H54 (cell line): ENCODE measurements around the gene SGMS1.

Source experiments
- DNase-seq: peaks from one replicate; pipeline ENCODE4 v3.0.0; 2011; ENCODE audit warnings: low spot score, mixed read lengths; ENCODE audit not compliant: insufficient read length
- FAIRE-seq: peaks from 3 replicates; lab custom pipeline; 2011; peaks lifted over from hg19 to GRCh38; lab: Jason Lieb, UNC
- POLR2A ChIP-seq: IDR thresholded peaks from 2 replicates; pipeline ENCODE4 v1.6.1; 2011; ENCODE audit warnings: low read depth, mild to moderate bottlenecking, low read length

SGMS1 gene

GRCh38 chr10:50351483-50352146, 272.1 kb downstream of the SGMS1 start:
- FAIRE-seq (no peak), DNase-seq (no peak)
- no peak for TF ChIP-seq POLR2A

DNA sequence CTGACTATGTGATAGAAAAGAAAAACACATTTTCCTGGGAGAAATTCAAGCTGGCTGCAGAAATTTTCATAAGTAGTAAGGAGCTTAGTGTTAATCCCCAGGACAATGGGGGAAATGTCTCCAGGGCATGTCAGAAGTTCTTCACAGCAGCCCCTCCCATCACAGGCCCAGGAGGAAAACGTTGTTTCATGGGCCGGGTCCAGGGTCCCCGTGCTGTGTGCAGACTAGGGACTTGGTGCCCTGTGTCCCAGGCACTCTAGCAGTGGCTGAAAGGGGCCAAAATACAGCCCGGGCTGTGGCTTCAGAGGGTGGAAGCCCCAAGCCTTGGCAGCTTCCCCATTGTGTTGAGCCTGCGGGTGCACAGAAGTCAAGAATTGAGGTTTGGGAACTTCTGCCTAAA, 273.4 kb downstream of the SGMS1 start:
- FAIRE-seq = no peak
- DNase-seq = no peak
- TF ChIP-seq POLR2A = no peak

DNA sequence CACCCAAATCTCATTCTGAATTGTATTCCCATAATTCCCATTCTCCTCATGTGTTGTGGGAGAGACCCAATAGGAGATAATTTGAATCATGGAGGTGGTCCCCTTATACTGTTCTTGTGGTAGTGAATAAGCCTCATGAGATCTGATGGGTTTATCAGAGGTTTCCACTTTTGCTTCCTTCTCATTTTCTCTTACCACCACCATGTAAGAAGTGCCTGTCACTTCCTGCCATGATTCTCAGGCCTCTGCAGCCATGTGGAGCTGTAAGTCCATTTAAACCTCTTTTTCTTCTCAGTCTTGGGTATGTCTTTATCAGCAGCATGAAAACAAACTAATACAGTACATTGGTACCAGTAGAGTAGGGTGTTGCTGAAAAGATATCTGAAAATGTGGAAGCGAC, 274.2 kb downstream of the SGMS1 start:
- no peak for TF ChIP-seq POLR2A
- no peak for DNase-seq
- no peak for FAIRE-seq

- FAIRE-seq (no peak), DNase-seq (no peak)
- TF ChIP-seq POLR2A = no peak
These were observed 276.4 kb downstream of the SGMS1 start for GRCh38 chr10:50347394-50347802.

- TF ChIP-seq POLR2A = no peak
- FAIRE-seq = no peak
- no peak for DNase-seq
These were observed 276.8 kb downstream of the SGMS1 start for GRCh38 chr10:50346942-50347341.

GRCh38 chr10:50345545-50345944, 278.2 kb downstream of the SGMS1 start:
- no peak for TF ChIP-seq POLR2A
- DNase-seq (no peak), FAIRE-seq (no peak)

DNA sequence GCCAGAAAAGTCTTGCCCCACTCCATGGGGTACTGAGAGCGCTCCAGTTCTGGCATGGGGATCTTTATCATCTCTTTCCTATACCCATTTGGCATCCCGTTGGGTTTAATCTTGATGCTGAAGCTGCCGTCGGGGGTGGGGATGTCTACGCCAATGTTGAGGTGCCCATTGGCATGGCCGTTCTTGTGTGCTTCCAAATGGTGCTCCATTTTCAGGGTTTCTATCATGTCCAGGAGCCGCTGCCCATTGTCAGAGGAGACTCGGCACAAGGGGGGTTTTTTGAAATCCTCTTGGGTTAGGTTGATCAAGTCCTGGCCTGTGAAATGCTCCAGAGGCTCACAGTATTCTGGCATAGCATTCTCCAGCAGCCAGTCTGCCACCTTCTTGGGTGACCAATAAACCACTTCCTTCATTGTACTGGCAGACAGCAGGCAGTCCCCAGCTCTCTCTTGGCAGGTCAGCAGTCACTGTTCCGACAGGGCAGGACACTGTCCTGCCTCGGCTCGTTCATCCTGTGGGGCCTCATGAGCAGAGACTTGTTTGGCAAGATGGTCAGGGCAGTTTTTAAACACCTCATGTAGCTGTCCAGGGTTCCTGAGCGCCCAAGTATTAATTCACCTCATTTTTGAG, 279.9 kb downstream of the SGMS1 start:
- FAIRE-seq = no peak
- no peak for TF ChIP-seq POLR2A
- DNase-seq = no peak

GRCh38 chr10:50341987-50342386, 281.8 kb downstream of the SGMS1 start:
- TF ChIP-seq POLR2A = no peak
- no peak for DNase-seq
- no peak for FAIRE-seq

DNA sequence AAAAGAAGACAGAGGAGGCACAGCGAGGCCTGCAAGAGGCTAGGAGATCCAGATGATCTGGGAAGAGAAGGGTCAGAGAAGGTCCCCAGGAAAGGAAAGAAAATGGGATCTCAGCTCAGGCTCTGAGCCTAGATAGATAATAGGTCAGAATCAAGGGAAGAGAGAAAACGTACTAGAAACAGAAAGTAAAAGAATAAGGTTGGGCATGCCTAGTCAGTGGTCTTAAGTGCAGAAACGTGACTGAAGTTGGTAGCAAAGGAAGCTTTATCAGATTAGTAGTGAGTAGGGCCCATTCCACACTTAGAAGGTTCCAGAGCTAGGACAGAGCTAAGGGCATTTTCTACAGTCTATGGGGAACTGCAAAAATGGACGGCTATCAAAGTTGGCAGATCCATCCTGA, 287.6 kb downstream of the SGMS1 start:
- FAIRE-seq = no peak
- TF ChIP-seq POLR2A = no peak
- no peak for DNase-seq

- FAIRE-seq (no peak), DNase-seq (no peak)
- TF ChIP-seq POLR2A = no peak
These were observed 288.4 kb downstream of the SGMS1 start for GRCh38 chr10:50335397-50335796.

DNA sequence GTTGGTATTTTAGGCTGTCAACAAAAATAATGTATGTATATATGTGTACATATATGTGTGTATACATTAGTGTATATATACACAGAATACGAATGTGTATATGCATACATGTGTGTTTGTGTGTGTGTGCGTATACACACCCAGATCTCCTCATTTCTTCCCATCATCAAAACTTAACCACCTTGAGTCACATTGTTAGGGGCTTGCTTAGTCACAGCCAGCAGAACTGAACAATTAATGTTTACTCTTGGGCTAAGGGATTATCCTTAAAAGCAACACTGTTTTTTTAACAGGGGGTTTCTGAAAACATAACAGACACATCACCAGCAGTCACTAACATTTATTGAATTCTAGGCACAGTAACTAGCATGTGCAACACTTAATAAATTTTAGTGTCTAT, 289.5 kb downstream of the SGMS1 start:
- DNase-seq = no peak
- no peak for FAIRE-seq
- no peak for TF ChIP-seq POLR2A

DNA sequence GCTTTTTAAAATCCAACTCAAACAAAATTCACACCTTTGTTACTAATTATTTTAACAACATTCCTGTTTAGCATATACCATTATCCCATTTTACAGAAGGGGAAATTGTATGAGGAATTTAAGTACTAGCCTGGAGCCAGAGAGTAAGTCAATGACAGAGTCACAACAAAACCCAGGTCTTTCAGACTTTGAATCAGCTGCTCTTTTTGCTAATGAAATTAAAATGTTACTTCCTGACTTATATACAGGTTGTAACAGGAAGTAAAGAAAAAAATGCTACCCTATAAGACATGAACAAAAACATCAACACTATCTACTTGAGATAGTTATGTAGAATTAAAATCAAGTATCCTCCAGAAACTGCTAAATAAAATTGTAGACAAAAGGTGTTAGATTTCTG, 289.9 kb downstream of the SGMS1 start:
- FAIRE-seq (no peak), DNase-seq (no peak)

GRCh38 chr10:50332108-50332842, 291.5 kb downstream of the SGMS1 start:
- DNase-seq (no peak), FAIRE-seq (no peak)
- TF ChIP-seq POLR2A = no peak

More for the DNA sequence above, 289.9 kb downstream of the SGMS1 start:
- no peak for TF ChIP-seq POLR2A

GRCh38 chr10:50331486-50331885, 292.3 kb downstream of the SGMS1 start:
- no peak for TF ChIP-seq POLR2A
- no peak for DNase-seq
- FAIRE-seq = no peak
